HFF-Myc (cell line): ENCODE data around the gene ZFYVE28.
"Not testable (repeated sequence)": the region's sequence is repeated elsewhere in the genome, so short reads cannot be mapped to it uniquely, and the experiment has no call there.

ENCODE experiments used
- DNase-seq: peaks from one replicate; pipeline ENCODE4 v3.0.0-alpha.2; 2011; ENCODE audit warnings: low read depth; ENCODE audit errors: extremely low read depth
- H3K4me3 ChIP-seq: replicated peaks from 2 replicates; pipeline ENCODE4 v1.5.1; 2011; ENCODE audit warnings: low read depth, mild to moderate bottlenecking, control low read depth, low read length
- TF ChIP-seq, protein P1 (sequence below): IDR thresholded peaks from 2 replicates; pipeline ENCODE4 v1.5.1; 2012; ENCODE audit warnings: mild to moderate bottlenecking, low read depth, low read length, control low read depth; ENCODE audit errors: missing control alignments

The ZFYVE28 gene

DNA sequence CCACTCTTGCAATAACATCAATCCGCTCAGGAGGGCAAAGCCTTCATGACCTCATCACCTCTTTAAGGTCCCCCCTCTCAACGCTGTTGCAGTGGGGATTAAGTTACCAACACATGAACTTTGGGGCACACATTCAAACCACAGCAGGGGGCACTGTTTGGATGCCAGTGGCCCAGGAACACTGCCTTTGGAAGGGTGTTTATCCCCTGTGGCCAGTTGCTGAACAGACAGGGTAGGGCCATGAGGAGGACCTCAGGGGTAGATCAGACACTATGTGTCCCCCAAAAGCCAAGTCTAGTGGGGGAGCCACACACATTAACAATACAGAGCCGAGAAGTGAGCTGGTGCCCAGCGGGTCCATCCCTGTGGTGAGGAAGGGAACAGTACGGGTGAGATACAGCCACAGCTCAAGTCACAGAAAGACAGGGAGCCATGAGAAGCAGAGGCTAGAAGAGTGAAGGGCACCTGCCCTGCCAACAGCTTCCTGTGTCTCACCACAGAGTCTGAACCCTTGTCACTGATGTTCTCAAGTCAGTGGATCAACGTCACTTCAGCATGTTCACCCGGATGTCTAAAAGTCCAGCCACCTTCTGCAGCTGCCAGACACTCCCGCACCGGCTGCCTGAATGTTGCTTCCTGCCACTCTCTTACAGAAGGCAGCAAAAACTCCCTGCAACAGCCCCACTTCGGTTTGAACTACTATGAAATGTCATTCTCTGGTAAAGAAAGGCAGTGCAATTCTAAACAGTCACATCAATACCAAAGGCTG, 136.7 kb downstream of the ZFYVE28 start:
- no peak overlapping the region for H3K4me3 ChIP-seq
- no peak for DNase-seq

DNA sequence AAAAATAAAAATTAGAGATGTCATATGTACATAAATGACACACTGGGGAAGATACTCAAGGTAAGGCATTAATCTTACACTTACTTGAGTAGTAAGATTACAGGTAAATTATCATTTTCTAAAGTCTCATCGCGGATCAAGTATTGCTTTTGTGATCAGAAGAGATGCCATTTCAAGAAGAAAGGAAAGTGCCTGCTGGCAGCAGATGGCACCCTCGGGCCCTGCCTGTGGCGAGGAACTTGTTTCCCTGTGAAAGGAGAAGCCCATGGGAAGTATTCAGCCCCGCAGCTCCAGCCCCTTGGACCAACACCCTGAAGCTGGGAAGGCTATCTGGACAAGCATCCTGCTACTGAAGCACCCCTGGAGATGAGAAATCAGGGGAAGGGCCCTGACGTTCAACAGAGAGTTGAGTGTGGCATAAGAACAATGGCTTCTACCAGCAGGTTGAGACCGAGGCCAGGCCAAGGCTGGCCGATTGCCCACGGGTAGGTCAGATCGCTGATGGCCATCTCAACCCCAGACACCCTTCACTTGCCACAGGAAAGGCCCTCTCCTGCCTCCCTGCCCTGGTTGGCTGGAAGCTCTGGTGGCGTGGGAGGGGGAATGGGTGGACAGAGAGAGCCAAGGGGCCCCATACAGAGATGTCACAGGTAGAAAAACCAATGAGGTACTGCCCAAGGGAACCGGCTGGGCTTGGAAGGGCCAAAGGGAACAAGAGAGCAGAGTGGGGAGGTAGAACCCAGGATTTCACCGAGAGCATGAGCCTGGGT, 137.7 kb downstream of the ZFYVE28 start:
- DNase-seq, result no peak
- no peak overlapping the region for H3K4me3 ChIP-seq
- TF ChIP-seq, protein P1, sequence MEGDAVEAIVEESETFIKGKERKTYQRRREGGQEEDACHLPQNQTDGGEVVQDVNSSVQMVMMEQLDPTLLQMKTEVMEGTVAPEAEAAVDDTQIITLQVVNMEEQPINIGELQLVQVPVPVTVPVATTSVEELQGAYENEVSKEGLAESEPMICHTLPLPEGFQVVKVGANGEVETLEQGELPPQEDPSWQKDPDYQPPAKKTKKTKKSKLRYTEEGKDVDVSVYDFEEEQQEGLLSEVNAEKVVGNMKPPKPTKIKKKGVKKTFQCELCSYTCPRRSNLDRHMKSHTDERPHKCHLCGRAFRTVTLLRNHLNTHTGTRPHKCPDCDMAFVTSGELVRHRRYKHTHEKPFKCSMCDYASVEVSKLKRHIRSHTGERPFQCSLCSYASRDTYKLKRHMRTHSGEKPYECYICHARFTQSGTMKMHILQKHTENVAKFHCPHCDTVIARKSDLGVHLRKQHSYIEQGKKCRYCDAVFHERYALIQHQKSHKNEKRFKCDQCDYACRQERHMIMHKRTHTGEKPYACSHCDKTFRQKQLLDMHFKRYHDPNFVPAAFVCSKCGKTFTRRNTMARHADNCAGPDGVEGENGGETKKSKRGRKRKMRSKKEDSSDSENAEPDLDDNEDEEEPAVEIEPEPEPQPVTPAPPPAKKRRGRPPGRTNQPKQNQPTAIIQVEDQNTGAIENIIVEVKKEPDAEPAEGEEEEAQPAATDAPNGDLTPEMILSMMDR, result peak; percentile 7

More for the DNA sequence above, 136.7 kb downstream of the ZFYVE28 start:
- TF ChIP-seq, protein P1, result peak; percentile 10

- H3K4me3 ChIP-seq, result no peak overlapping the region
- TF ChIP-seq, protein P1, result no peak
- no peak for DNase-seq
These were observed 140.5 kb downstream of the ZFYVE28 start for GRCh38 chr4:2277956-2278355.

GRCh38 chr4:2276581-2277325, 141.7 kb downstream of the ZFYVE28 start:
- H3K4me3 ChIP-seq, result no peak overlapping the region
- TF ChIP-seq, protein P1, result no peak
- no peak for DNase-seq

DNA sequence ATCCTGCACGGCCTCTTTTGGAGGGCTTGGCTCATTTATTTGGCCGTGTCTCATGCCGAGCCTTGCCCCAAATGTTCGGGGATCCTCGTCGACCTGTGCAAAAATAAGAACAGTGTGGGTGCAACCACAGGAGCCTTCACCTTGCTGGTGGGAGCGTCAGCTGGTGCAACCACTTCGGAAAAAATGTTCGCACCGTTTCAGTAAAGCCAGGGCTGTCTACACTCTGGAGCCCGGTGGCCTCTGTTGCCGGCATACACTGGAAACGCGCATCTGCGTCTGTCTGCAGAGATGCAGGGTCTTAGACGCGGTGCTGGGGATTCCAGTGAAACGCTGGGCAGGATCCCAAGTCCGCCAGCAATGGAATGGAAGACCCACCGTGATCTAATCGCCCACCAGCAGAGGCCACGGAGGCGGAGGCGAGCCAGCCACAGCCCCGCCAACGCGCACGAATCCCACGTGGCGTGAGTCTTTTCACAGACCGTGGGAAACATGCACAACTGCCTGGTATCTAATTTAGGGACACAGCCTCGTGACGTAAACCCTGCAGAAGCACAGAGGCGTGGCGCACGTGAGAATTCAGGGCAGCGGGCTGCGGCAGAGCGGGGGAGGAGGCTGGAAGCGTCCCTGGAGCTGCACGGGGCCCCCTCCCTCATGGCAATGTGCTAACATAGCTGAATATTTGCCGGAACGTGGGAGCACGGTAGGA, 142.7 kb downstream of the ZFYVE28 start:
- TF ChIP-seq, protein P1, result no peak
- H3K4me3 ChIP-seq, result no peak overlapping the region
- DNase-seq, result no peak

GRCh38 chr4:2275044-2275397, 143.4 kb downstream of the ZFYVE28 start:
- not testable (repeated sequence) for H3K4me3 ChIP-seq, DNase-seq
